HG02840 (cell line): ENCODE data around the gene ZNF597.

Experiments used
- ATAC-seq: cut with Tn5 transposase; IDR thresholded peaks from one replicate; pipeline ENCODE4 v1.9.1; 2021; ENCODE audit warnings: mild to moderate bottlenecking, moderate library complexity, moderate number of reproducible peaks; ENCODE audit not compliant: unreplicated experiment, low FRiP score

ZNF597 gene

GRCh38 chr16:3458278-3458851 is 15.1 kb upstream of the ZNF597 start:
- peak; percentile 17 for ATAC-seq

- peak; percentile 70 for ATAC-seq
Observed at GRCh38 chr16:3457434-3458252, 14.3 kb upstream of the ZNF597 start.

GRCh38 chr16:3454631-3455147 is 11.4 kb upstream of the ZNF597 start:
- no peak for ATAC-seq

- ATAC-seq, result no peak
Observed at GRCh38 chr16:3454093-3454492, 10.8 kb upstream of the ZNF597 start.

GRCh38 chr16:3444032-3444388 is 706 bp upstream of the ZNF597 start:
- no peak for ATAC-seq

GRCh38 chr16:3439637-3440036 is 3.7 kb downstream of the ZNF597 start:
- no peak for ATAC-seq

- no peak for ATAC-seq
Observed at GRCh38 chr16:3434373-3434772, 8.9 kb downstream of the ZNF597 start.

- ATAC-seq, result no peak
Observed at GRCh38 chr16:3431779-3432219, 11.5 kb downstream of the ZNF597 start.

- no peak for ATAC-seq
Observed at GRCh38 chr16:3413730-3414379, 29.4 kb downstream of the ZNF597 start.

GRCh38 chr16:3408561-3409197 is 34.6 kb downstream of the ZNF597 start:
- ATAC-seq, result no peak

GRCh38 chr16:3401719-3402397 is 41.4 kb downstream of the ZNF597 start:
- no peak for ATAC-seq

- peak; percentile 98 for ATAC-seq
Observed at GRCh38 chr16:3400779-3401688, 42.3 kb downstream of the ZNF597 start, which contains the start of the genes ZNF174 and ZSCAN32. TSS of gene ZNF174 (plus strand) at chr16:3401215. CDS start at chr16:3402005, 790 bp downstream. TSS of gene ZSCAN32 (minus strand) at chr16:3401004. CDS start at chr16:3397557, 3,447 bp downstream.

GRCh38 chr16:3400446-3400778 is 42.9 kb downstream of the ZNF597 start:
- no peak for ATAC-seq

GRCh38 chr16:3389663-3390338 is 53.5 kb downstream of the ZNF597 start:
- ATAC-seq, result no peak

- no peak for ATAC-seq
Observed at GRCh38 chr16:3388325-3388724, 55.0 kb downstream of the ZNF597 start.

GRCh38 chr16:3383045-3383448 is 60.3 kb downstream of the ZNF597 start:
- no peak for ATAC-seq
